NCI-H1694 treated with DMSO at 0.1 percent for 48 hours (cell line): ENCODE data around the gene PLCXD1.
"Not testable (repeated sequence)": the region's sequence is repeated elsewhere in the genome, so short reads cannot be mapped to it uniquely, and the experiment has no call there.

ENCODE experiments used
- DNase-seq: peaks from one replicate; lab custom pipeline; 2025; lab: John Stamatoyannopoulos, UW

Gene PLCXD1

GRCh38 chrX:281166-281999 is at the start of gene PLCXD1:
TSS of gene PLCXD1 (plus strand) at chrX:281381. CDS start at chrX:284188, 2,807 bp downstream.
- no peak for DNase-seq

- not testable (repeated sequence) for DNase-seq
These were observed 49.4 kb upstream of the PLCXD1 start for GRCh38 chrX:231637-232277.

GRCh38 chrX:232278-232655 is 48.9 kb upstream of the PLCXD1 start:
- DNase-seq = not testable (repeated sequence)

GRCh38 chrX:236201-236600 is 45.0 kb upstream of the PLCXD1 start:
- DNase-seq = not testable (repeated sequence)

GRCh38 chrX:250965-251364 is 30.2 kb upstream of the PLCXD1 start:
- no peak for DNase-seq

GRCh38 chrX:251396-252243 is 29.6 kb upstream of the PLCXD1 start:
- DNase-seq = not testable (repeated sequence)

GRCh38 chrX:252244-252956 is 28.8 kb upstream of the PLCXD1 start:
- DNase-seq = no peak

GRCh38 chrX:252957-253291 is 28.3 kb upstream of the PLCXD1 start:
- DNase-seq = no peak

- DNase-seq = no peak
These were observed 27.5 kb upstream of the PLCXD1 start for GRCh38 chrX:253451-254297.

GRCh38 chrX:254630-255215 is 26.5 kb upstream of the PLCXD1 start:
- DNase-seq = no peak

GRCh38 chrX:255923-256331 is 25.3 kb upstream of the PLCXD1 start:
- DNase-seq = no peak

- DNase-seq = not testable (repeated sequence)
These were observed 24.1 kb upstream of the PLCXD1 start for GRCh38 chrX:257054-257453.

GRCh38 chrX:257681-258289 is 23.4 kb upstream of the PLCXD1 start:
- DNase-seq = no peak

- DNase-seq = no peak
These were observed 22.7 kb upstream of the PLCXD1 start for GRCh38 chrX:258291-259040.

- no peak for DNase-seq
These were observed 21.4 kb upstream of the PLCXD1 start for GRCh38 chrX:259692-260355.

- no peak for DNase-seq
These were observed 19.8 kb upstream of the PLCXD1 start for GRCh38 chrX:261167-261918.

- no peak for DNase-seq
These were observed 19.2 kb upstream of the PLCXD1 start for GRCh38 chrX:261919-262352.

- DNase-seq = no peak
These were observed 18.7 kb upstream of the PLCXD1 start for GRCh38 chrX:262381-262909.
